Uterus (tissue), 2 donors: ENCODE results near the gene VPS35L.

Experiments
- POLR2A ChIP-seq, 2 donors: fragments of 450-650 bp; IDR thresholded peaks; one replicate each; pipeline ENCODE4 v1.6.1; 2016; ENCODE audit warnings: antibody characterized with exemption in 2 of 2, mild to moderate bottlenecking in 1 of 2, moderate library complexity in 1 of 2
- TF ChIP-seq, protein P1 (sequence below), 4 experiments: fragments of 200-600 bp in 2 of 4; fragments of 450-650 bp in 2 of 4; sonication (generic) in 2 of 4; IDR thresholded peaks; one replicate each; pipeline ENCODE4 v1.5.1; 2016 to 2019; ENCODE audit warnings: antibody characterized with exemption in 4 of 4, mild to moderate bottlenecking in 2 of 4, moderate library complexity in 1 of 4

DNA sequence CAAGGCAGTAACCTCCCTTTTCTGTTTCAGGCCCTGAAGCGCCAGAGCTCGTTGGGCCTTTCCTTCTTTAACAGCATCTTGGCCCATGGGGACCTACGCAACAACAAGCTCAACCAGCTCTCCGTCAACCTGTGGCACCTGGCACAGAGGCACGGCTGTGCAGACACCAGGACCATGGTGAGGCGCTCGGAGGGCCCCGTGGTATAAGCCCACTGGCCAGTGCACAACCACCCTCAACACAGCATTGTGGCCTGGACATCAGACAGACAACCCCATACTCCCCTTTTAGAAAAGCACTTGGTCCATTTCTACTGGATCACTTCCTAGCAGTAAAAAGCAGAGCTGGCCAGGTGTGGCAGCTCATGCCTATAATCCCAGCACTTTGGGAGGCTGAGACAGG is 144.0 kb downstream of the VPS35L start:
- TF ChIP-seq, protein P1, sequence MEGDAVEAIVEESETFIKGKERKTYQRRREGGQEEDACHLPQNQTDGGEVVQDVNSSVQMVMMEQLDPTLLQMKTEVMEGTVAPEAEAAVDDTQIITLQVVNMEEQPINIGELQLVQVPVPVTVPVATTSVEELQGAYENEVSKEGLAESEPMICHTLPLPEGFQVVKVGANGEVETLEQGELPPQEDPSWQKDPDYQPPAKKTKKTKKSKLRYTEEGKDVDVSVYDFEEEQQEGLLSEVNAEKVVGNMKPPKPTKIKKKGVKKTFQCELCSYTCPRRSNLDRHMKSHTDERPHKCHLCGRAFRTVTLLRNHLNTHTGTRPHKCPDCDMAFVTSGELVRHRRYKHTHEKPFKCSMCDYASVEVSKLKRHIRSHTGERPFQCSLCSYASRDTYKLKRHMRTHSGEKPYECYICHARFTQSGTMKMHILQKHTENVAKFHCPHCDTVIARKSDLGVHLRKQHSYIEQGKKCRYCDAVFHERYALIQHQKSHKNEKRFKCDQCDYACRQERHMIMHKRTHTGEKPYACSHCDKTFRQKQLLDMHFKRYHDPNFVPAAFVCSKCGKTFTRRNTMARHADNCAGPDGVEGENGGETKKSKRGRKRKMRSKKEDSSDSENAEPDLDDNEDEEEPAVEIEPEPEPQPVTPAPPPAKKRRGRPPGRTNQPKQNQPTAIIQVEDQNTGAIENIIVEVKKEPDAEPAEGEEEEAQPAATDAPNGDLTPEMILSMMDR (IDR thresholded peaks at IDR 0.05): no peak
- TF ChIP-seq POLR2A (IDR thresholded peaks at IDR 0.05): no peak
